Putamen (tissue), 1 donor: ENCODE measurements around the gene STOML1.
"Not testable (repeated sequence)": the region's sequence is repeated elsewhere in the genome, so short reads cannot be mapped to it uniquely, and the experiment has no call there.

Experiments used
- DNase-seq: peaks from one replicate; pipeline ENCODE4 v3.0.0-alpha.2; 2016; ENCODE audit warnings: low spot score

STOML1 gene

DNA sequence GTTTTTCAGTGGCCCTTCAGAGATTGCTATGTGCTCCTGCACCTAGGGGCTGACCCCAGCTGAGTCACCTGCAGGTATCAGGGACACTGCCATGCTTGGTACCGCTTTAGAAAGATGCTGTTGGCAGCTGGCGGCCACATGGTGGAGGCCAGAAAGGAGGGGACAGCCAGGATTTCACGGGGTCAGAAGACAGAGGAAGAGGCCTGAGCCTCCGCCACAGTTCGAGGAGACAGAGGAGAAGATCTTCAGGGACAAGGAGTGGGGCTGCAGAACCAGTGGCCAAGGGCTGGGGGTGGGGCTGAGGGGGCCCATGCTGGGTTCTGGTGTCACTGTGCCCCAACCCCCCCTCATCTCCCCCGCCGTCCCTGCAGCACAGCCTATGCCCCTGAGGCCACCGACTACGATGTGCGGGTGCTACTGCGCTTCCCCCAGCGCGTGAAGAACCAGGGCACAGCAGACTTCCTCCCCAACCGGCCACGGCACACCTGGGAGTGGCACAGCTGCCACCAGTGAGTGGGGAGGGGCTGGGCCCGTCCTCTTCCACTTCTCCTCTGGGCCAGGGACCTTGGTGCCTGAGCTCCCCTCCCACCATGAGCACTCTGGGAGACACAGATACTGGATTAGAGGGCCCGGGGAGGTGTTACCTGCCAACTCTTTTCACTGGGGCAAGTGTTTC, 45.9 kb downstream of the STOML1 start:
- no peak for DNase-seq

DNA sequence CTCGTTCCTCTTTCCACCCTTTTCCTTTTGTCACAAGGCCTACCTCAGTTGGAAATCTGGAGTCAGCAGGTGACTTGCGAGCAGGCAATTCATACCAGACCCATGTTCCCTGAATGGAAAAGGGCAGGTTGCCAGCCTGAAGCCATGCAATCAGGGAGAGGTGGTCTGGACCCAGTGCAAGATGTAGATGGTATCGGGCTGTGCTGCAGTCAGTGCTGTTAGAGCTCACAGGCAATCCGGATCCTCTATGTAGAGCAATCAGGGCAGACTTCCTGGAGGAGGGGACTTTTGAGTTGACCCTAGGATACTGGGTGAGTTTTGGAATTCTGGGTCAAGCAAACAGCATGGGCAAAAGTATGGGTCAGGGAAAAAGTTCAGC, 47.0 kb downstream of the STOML1 start:
- DNase-seq, result no peak

DNA sequence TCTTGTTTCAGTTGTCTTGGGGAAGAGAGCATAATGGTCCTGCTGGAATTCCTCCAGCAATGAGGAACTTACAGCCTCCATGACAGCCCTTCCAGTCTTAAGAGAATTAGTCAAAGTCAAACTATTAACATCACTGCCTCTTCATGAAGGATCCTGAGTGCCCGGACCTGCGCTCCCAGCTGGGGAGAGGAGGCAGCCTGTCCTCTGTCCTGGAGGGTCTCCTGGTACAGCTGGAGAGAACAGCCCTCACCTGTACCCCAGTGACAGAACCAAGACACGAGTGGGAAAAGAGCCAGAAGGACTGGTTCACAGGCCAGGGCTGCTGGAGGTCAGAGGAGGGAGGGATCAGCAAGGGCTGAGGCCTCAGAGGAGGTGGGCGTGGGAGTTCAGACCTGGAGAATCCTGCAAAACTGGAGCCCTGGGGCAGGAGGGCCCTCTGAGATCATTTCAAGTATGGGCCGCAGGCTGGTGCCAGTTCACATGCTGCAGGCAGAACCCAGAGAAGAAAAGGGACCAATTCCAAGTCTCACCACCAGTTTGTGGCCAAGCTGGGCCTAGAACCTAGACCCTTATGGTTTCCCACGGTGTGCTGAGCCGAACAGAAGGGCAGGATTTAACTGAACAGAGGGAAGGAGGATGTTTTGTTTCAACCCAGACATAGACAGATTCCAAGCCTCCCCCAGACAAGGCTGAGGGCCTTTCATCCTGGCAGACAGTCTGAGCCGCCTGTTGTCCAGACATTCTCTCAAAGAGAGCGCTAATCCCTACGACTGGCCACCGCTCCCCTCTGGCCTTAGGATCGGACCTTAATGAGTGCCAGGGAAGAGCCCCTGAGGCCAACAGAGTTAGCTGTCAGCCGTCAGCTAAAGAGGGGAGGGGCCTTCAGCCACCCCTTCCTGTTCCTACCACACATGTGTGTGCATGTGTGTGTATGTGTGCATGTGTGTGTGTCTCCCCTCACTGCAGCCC, 47.6 kb downstream of the STOML1 start:
- DNase-seq, result no peak

DNA sequence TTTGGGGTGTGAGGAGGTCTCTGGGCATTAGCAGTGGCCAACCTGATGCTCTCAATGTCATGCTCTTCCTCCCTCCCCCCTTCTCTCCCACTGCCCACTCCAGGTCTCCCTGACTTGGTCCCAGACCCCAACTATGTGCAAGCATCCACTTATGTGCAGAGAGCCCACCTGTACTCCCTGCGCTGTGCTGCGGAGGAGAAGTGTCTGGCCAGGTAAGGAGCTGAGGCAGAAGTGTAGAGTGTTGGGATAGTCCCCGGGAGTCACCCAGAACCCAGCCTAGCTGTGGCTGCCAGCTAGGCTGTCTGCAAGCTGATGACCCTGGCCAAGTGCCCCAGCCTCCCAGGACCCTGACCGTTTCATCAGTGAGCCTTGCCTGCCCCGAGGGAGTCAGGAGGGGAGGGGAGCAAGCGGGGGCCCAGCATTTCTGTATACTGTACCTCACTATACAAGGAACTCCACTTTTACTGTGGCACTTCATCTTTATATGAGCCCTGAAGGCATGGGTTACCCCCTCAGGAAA, 49.3 kb downstream of the STOML1 start:
- no peak for DNase-seq

DNA sequence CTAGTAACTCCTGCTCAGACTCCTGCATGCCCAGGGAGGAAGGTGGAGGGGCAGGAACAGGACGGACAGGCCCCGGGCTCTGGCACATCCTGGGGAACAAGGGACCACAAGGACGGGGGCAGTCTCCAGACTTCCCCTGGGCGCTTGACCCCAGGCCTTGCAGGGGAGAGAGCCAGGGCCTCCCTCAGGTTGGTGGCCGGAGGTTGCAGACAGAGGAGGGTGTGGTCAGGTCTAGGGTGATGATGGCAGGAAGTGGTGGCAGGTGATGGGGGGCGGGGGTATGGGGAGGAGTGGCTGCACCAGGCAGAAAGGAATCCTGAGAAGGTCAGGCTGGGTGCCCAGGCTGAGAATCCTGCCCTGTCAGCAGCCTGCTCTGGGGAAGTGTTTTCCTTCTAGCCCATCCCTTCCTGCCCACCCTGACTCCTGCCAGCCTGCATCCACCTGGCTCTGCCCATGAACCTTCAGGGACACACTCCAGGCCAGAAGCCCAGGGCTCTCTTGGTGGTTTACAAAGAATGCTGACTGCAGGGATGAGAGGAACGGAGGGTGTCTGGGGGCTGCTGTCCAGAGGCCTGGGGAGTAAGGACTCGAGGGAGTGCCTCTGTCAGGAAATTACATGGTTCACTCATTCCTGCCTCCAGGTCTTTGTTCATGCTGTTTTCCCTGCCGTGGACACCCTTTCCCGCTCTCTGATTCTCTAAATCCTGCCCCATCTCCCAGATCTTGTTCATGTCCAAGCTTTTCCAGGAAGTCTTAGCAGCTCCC, 50.0 kb downstream of the STOML1 start:
- no peak for DNase-seq

DNA sequence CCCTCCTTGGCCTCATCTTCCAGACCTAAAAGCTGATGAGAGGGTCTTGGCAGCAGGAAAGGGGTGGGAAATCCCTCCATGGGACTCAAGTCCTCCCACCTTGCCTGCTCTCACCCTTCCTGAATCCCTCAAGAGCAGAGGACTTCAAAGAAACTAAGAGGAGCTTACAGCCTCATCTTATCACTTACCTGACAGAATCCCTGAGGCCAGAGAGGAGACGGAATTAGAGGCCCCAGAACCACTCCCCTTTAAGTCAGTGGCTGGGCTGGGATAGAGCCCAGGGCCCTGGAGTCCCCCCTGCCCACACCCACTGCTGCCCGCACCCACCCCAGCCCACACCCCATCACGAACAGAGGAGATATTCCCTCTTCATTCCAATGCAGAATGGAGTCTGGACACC, 50.6 kb downstream of the STOML1 start:
- DNase-seq, result no peak

DNA sequence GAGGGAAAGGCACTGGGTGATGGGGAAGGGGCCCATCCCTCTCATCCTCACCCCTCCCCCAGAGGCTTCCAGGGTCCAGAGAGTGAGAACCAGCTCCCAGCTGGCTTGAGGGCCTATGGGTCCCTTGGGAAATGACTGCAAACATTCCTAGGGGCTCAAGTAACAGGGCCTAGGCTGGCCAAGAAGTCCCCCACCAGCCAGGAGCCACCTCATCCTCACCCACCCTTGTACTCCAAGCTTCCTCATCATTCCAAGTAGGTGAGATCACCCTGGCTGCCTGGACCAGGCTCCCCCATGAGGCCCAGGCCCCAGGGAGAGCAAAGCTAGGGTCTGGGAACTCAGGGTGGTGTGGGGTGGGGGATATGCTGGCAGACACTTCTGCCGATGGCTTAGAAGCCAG, 51.1 kb downstream of the STOML1 start:
- DNase-seq, result no peak

DNA sequence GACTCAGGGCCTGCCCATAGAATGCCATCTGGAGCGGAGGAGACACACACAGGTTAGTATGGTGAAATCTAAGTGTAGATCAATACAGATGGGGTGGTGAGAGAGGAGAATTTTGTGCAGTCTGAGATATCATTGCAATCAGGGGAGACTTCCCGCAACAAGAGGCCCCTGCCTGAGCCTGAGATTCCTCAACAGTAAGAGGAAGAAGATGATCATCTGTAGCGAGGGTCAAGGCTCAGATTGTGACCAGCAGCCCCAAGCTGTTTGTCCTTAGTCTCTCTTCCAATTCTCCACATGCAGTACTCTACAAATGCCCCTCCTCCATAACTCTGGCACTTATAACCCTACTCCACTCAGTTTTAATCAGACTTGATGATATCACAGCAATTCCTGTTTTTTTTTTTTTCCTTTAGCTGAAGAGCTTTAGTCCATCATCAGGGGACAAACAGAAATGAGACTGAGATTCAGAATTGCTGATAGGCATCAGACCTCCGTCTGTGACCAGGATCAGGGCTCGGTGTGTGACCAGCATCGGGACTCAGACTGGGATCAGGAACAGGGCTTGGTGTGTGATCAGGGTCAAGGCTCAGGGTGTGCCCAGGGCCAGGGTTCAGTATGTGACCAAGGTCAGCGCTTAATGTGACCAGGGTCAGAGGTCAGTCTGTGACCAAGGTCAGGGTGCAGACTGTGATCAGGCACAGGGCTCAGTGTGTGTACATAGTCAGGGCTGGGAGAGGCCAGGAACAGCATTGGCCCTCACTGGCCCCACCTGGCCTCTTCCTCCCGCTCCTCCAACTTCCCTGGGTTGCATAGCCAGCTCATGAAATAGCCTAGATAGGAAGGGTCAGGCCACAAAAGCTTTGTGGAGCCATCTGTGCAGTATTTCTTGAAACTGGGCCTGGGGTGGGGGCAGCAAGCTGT, 51.8 kb downstream of the STOML1 start:
- DNase-seq, result no peak

DNA sequence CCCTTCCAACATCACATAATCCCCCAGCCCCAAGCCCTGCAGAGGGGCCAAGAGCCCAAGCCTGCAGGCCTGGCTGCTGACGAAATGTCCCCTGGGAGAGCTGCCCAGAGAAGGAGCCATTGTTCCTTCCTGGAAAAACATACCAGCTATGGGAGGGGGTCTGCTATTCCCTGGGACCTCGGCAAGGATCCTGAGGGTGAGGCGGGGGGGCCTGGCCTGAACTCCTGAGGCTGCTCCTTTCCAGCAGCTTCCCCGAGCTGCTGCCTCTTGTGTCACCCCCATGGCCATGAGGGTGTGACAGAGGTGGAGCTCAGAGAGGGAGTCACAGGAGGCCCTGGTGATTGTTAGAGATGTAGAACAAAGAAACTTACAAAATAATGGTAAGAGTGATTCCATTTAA, 53.0 kb downstream of the STOML1 start:
- no peak for DNase-seq

DNA sequence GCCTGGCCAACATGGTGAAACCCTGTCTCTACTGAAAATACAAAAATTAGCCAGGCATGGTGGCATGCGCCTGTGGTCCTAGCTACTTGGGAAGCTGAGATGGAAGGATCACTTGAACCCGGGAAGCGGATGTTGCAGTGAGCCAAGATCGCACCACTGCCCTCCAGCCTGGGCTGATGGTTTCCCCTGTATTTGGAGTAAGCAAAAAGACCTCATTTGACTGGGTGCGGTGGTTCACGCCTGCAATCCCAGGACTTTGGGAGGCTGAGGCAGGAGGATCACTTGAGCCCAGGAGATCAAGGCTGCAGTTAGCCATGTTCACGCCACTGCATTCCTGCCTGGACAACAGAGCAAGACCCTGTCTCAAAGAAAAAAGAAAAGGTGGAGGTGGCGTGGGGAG, 53.6 kb downstream of the STOML1 start:
- DNase-seq, result not testable (repeated sequence)

DNA sequence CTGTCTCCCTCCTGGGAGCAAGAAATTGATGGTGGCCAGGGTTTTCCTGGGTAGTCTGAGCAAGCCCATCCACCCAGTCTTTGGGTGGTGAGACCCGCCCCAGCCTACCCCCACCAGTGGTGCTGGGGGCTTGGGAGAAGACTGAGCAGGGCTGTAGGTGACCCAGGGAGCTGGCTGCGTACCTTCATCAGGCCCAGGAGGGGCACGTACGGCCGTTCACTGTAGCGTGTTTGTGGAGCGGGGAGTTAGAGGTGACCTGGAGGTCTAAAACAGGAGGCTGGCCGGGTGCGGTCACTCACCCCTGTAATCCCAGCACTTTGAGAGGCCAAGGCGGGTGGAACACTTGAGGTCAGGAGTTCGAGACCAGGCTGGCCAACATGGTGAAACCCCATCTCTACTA, 54.4 kb downstream of the STOML1 start:
- no peak for DNase-seq

DNA sequence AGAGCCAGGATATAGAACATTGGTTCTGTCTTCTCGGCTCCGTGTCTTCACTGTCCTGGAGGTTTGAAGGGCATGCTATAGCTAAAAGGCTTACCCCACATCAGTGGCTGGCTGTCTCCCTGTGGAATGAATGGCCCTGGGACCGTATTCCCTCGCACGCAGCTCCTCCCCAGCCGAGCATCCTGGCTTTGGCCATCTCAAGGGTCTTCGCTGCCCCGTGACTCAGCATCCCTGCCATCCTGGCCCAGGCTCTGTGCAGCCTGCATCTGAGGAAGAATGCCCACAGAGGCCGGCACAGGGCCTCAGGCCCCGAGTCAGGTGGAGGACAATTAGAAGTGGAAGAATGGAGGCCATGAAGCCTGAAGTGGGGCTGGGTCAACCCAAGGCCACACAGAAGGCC, 54.8 kb downstream of the STOML1 start:
- DNase-seq, result no peak

DNA sequence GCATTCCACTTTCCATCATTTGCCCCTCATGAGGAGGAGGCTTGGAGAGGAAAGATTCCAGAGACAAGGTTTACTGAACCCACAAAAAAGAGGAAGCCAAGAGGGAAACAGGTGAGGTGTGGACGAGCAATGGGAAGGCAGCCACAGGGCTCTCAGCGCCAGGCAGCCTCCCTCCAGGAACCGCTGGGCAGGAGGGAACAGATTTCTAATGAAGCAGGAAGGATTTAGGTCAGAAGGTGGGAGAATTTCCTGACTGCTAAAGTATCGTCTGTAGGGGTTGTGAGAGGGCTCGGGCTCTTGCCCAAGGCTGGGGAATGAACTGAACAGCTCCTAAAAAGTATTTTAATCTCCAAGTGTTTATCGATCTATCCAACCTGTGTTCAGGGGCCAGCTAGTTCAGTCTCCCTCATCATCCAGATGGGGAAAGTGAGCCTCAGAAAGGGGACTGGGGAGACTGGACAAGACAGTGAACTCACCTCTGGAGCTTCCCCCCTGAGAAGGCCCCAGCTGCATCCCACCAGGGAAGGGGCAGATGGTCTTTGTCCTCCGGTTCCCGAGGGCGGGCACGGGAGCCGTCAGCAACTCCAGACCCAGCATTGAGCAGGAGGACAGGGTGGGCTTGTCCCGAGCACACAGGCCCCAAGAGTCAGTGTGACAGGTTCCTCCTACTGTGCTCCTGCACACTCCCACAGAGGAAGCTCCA, 55.4 kb downstream of the STOML1 start:
- no peak for DNase-seq

DNA sequence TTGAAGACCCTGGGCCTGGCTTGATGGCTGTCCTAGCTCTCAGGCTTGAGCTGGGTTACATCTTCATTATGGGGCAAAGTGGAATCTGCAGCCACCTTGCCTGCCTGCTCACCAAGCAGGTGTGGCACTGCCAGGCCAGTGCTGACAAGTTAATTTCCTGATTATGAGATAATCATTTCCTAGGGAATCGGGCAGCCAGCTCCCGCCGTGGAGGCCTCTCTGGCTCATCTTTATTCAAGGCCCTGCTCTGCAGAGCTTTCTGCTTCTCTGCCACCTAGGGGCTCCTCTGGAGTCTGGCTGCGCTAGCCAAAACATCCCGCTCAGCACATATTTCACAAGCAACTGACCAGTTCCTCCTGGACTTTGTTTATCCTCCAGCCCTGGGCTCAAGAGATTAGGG, 55.9 kb downstream of the STOML1 start:
- DNase-seq, result no peak

DNA sequence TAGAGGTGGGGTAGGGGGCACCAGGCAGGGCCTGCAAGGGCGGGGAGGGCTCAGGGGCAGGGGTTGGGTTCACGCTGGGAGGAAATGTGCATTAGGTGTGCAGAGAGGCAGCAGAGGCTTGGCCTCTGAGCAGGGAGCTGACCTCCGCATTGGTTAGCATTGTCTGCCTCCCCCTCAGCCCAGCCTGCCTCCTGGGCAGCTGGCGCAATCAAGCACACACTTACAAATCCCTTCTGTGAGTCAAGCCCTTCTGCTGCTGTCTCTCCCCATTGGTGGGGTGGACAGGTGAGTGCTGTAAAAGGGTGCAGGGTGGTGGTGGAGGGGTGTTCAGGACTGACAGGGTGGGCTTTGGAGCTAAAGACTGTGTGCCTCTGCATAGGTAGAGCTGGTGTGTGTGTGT, 56.5 kb downstream of the STOML1 start:
- no peak for DNase-seq

DNA sequence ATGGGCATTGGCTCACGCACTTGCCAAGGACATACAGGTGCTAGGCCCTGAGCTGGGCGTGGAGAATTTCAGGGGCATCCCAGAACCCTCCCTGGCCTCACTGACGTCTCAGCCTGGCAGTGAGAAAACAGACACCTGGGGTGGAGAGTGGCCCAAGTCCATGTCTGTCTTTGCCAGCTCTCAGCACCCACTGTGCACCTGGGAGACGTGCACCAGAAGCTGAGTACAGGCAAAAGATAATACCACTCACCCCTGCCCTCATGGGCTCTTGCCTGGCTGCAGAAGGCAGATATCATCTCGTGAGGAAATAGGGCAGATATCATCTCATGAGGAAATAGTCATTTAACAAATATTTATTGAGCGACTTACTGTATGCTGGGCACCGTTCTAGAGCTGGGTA, 57.8 kb downstream of the STOML1 start:
- DNase-seq, result no peak

DNA sequence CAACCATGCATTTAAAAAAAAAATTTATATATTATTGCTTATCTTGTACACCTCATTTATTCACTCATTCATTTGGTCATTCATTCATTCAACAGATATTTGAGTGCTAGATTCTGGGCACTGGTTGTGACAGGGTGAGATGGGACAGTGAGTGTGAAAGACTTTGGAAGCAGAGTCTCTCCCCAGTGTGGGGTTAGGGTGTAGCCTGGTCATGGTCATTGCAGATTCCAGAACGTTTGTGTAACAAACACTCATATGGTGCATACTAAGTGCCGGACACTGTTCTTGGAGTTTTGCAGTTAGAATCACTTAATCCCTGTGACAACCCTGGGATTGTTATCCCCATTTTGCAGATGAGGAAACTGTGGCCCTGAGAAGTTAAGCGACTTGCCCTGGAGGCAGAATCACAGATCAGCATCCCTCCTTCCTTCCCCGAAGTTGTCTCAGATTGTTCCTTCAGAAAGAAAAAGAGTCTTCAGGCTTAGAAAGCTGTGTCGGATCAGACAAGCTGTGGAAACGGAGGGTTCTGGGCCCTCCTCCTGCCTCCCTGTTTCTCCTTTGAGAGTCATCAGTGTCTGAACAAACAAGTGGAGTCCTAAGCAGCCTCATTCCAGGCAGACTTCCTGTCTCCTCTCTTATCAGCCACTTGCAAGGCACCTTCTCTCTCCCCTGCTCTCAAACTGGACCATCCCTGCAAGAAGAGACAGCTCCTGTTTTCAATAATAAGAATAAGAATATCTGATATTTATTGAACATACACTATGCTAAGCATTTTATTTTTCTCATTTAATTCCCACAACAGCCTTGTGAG, 59.5 kb downstream of the STOML1 start:
- no peak for DNase-seq

DNA sequence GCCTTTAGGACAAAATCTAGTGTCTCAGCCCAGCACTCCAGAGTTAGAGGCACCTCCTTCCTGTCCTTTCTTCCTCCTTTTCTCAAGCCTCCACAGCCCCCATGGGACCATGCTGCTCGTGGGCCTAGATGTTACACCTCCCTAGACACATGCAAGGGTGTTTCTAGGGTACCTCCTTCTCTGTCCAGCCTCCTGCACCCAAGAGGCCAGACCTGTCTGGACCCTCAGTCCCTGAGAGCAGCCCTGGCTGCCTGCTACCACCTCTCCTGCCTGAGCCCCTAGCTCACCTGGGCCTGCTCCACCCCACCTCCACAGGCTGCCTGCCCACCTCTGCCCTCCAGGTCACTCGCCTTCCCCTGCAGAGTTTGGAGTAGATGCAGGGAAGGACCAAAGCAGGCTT, 60.7 kb downstream of the STOML1 start:
- DNase-seq, result no peak

DNA sequence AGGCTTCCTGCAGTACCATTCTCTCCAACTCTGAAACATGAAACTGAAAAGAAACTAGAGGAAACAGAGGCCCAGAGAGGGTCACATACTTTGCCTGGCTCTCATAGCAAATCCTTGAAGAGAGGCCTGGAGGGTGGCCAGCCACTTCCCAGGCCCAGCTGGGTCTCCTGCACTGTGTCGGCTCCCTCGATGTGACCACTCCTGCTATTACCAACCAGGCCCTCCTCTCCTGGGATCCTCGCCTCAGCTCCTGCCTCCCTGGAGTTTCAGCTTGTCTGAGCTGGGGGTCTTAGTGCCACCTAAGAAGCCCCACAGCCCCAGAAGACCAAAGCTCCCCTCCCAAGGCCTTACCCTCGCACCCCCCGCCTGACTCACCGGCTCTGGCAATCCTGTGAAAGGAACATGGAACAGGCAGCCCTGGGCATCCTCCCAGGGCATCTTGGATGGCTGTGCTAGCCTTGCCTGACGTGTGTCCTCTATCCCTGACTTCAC, 61.3 kb downstream of the STOML1 start:
- DNase-seq, result no peak

DNA sequence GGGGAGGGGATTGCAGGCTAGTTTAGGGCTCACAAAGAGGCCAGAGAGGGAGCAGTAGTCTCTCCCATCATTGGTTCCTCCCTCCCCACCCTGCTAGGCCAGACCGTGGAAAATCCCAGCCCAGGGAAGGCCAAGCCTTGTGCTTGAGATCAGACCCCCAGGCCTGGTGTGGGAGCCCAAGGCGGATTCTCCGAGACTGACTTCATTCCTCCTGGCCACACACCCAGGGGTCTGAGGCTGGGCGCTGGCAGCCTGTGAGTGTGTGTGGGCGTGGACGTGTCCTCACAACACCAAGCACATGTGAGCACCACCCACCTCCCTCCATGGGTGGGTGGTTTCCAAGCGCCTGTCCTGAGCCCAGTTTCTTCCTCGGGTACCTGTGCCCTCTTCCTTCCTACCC, 61.7 kb downstream of the STOML1 start:
- DNase-seq, result no peak
